Measurements from ENCODE around the gene RASA3.
"Not testable (repeated sequence)": the region's sequence is repeated elsewhere in the genome, so short reads cannot be mapped to it uniquely, and the experiment has no call there.

The RASA3 gene

GRCh38 chr13:114021464-114022308, 110.7 kb downstream of the RASA3 start:
- Histone ChIP-seq H3K9me3 (ENCODE audit: control extremely low read depth in 1 of 5, control insufficient read depth in 4 of 5, insufficient read depth in 2 of 5, low read depth in 1 of 5, low read length in 4 of 5) (no peaks in the 10 kb centered on the region), H3K27me3 (replicated peaks in 2 of 5; ENCODE audit: control insufficient read depth in 4 of 5, insufficient read depth in 5 of 5, low read length in 4 of 5) (no peaks in the 10 kb centered on the region), H3K36me3 (ENCODE audit: control insufficient read depth in 4 of 4, insufficient read depth in 4 of 4, low read length in 3 of 4) (peaks cover 3 to 83% (median 60%) of the 10 kb centered on the region in 4 experiments), H3K27ac (ENCODE audit: insufficient read depth in 1 of 2, low read depth in 1 of 2, low read length in 2 of 2, poor library complexity in 1 of 2, severe bottlenecking in 2 of 2) (no peak overlapping the region), H3K4me1 (ENCODE audit: control extremely low read depth in 1 of 4, control insufficient read depth in 4 of 4, insufficient read depth in 4 of 4, low read length in 3 of 4) (peaks cover 0 to 5% (median 0%) of the 10 kb centered on the region in 4 experiments), H3K4me3 (ENCODE audit: control insufficient read depth in 1 of 7, extremely low read depth in 1 of 7, insufficient read depth in 4 of 7, low read depth in 2 of 7, low read length in 6 of 7) (no peak overlapping the region)
- POLR2A ChIA-PET = interaction anchor here (0.6 kb wide), 1 partner anchor 10 kb away, joined by 5 read pairs; no protein-coding TSS in a partner anchor
- no peak for DNase-seq
- CTCF ChIA-PET = no interaction called here
- WGBS (ENCODE audit: insufficient coverage) = 95% methylated on average over 19 of the region's 25 CpGs

DNA sequence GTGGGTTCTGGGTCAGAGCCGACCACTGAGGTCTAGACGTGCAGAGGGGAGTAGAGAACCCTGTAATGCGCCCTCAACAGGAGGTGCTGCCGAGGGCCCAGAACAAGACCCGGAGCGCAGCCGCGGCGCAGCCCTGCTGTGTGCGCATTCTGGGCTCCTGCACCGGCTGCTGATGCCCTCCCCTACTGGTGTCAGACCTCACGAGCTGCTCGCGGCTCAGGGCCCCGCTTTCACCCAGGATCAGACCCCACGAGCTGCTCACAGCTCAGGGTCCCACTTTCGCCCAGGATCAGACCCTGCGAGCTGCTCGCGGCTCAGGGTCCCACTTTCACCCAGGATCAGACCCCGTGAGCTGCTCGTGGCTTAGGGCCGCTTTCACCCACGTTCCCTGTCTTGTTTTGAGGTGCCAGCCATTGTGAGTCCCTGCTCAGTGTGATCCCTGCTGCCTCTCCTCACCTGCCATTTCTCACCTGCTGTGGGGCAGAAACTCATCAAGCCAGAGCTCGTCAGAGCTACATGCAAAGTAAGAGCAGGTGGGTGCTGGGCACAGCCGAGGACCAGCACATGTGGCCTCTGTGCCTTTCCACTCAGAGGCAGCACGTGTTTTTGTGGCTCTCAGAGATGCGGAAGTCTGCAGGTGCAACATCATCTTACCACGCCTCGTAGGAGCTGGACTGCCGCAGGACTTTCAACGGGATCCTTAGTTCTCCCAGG, 111.5 kb downstream of the RASA3 start:
- Histone ChIP-seq H3K4me3 (ENCODE audit: control insufficient read depth in 1 of 7, extremely low read depth in 1 of 7, insufficient read depth in 4 of 7, low read depth in 2 of 7, low read length in 6 of 7) (no peak overlapping the region), H3K9me3 (ENCODE audit: control extremely low read depth in 1 of 5, control insufficient read depth in 4 of 5, insufficient read depth in 2 of 5, low read depth in 1 of 5, low read length in 4 of 5) (no peaks in the 10 kb centered on the region), H3K27ac (ENCODE audit: insufficient read depth in 1 of 2, low read depth in 1 of 2, low read length in 2 of 2, poor library complexity in 1 of 2, severe bottlenecking in 2 of 2) (no peak overlapping the region), H3K36me3 (ENCODE audit: control insufficient read depth in 4 of 4, insufficient read depth in 4 of 4, low read length in 3 of 4) (peaks cover 3 to 83% (median 61%) of the 10 kb centered on the region in 4 experiments), H3K4me1 (ENCODE audit: control extremely low read depth in 1 of 4, control insufficient read depth in 4 of 4, insufficient read depth in 4 of 4, low read length in 3 of 4) (peaks cover 0 to 3% (median 0%) of the 10 kb centered on the region in 4 experiments), H3K27me3 (replicated peaks in 2 of 5; ENCODE audit: control insufficient read depth in 4 of 5, insufficient read depth in 5 of 5, low read length in 4 of 5) (no peaks in the 10 kb centered on the region)
- 98% methylated on average over 31 of the region's 32 CpGs for WGBS (ENCODE audit: insufficient coverage)
- ChIA-PET CTCF (no interaction called here), POLR2A (interaction anchor here (0.6 kb wide), 1 partner anchor 9 kb away, joined by 5 read pairs; no protein-coding TSS in a partner anchor)
- no peak for DNase-seq

DNA sequence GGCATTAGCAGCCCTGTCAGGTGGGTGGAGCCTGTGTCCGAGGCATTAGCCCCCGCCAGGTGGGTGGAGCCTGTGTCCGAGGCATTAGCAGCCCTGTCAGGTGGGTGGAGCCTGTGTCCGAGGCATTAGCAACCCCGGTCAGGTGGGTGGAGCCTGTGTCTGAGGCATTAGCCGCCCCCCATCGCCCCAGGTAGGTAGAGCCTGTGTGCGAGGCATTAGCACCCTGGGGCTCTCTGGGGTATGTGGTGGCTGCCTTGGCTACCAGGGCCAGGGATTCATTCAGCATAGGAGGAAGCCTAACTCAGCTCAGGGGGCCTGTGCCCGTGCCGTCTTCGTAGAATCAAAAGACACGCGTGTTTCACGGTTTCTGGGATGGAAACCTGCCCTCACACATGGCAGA, 112.3 kb downstream of the RASA3 start:
- peaks cover 3 to 83% (median 65%) of the 10 kb centered on the region in 4 experiments for H3K36me3 ChIP-seq (ENCODE audit: control insufficient read depth in 4 of 4, insufficient read depth in 4 of 4, low read length in 3 of 4)
- CTCF ChIA-PET; H3K9me3 ChIP-seq (ENCODE audit: control extremely low read depth in 1 of 5, control insufficient read depth in 4 of 5, insufficient read depth in 2 of 5, low read depth in 1 of 5, low read length in 4 of 5); H3K27me3 ChIP-seq (replicated peaks in 2 of 5; ENCODE audit: control insufficient read depth in 4 of 5, insufficient read depth in 5 of 5, low read length in 4 of 5); H3K4me1 ChIP-seq (ENCODE audit: control extremely low read depth in 1 of 4, control insufficient read depth in 4 of 4, insufficient read depth in 4 of 4, low read length in 3 of 4); H3K27ac ChIP-seq (ENCODE audit: insufficient read depth in 1 of 2, low read depth in 1 of 2, low read length in 2 of 2, poor library complexity in 1 of 2, severe bottlenecking in 2 of 2); DNase-seq; H3K4me3 ChIP-seq (ENCODE audit: control insufficient read depth in 1 of 7, extremely low read depth in 1 of 7, insufficient read depth in 4 of 7, low read depth in 2 of 7, low read length in 6 of 7); POLR2A ChIA-PET: not testable (repeated sequence)
- WGBS (ENCODE audit: insufficient coverage) = 98% methylated on average over 12 of the region's 14 CpGs

DNA sequence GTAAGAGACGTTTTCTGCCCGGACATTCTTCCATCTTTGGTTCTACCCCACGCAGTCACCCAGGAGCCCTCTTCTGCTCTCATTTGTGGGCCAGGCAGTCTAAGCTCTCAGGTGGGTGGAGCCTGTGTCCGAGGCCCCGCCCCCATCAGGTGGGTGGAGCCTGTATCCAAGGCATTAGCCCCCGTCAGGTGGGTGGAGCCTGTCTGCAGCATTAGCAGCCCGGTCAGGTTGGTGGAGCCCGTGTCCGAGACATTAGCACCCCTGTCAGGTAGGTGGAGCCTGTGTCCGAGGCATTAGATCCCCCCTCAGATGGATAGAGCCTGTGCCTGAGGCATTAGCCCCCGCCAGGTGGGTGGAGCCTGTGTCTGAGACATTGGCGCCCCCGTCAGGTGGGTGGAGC, 113.1 kb downstream of the RASA3 start:
- WGBS (ENCODE audit: insufficient coverage) = 94% methylated on average over 12 of the region's 13 CpGs

GRCh38 chr13:114018461-114019055, 113.9 kb downstream of the RASA3 start:
- ChIA-PET CTCF (no interaction called here), POLR2A (no interaction called here)
- Histone ChIP-seq H3K4me3 (ENCODE audit: control insufficient read depth in 1 of 7, extremely low read depth in 1 of 7, insufficient read depth in 4 of 7, low read depth in 2 of 7, low read length in 6 of 7) (no peak overlapping the region), H3K36me3 (ENCODE audit: control insufficient read depth in 4 of 4, insufficient read depth in 4 of 4, low read length in 3 of 4) (peaks cover under 1 to 81% (median 64%) of the 10 kb centered on the region in 4 experiments), H3K4me1 (ENCODE audit: control extremely low read depth in 1 of 4, control insufficient read depth in 4 of 4, insufficient read depth in 4 of 4, low read length in 3 of 4) (no peaks in the 10 kb centered on the region), H3K27ac (ENCODE audit: insufficient read depth in 1 of 2, low read depth in 1 of 2, low read length in 2 of 2, poor library complexity in 1 of 2, severe bottlenecking in 2 of 2) (no peak overlapping the region), H3K27me3 (replicated peaks in 2 of 5; ENCODE audit: control insufficient read depth in 4 of 5, insufficient read depth in 5 of 5, low read length in 4 of 5) (no peaks in the 10 kb centered on the region), H3K9me3 (ENCODE audit: control extremely low read depth in 1 of 5, control insufficient read depth in 4 of 5, insufficient read depth in 2 of 5, low read depth in 1 of 5, low read length in 4 of 5) (no peaks in the 10 kb centered on the region)
- no peak for DNase-seq
- 97% methylated on average over 20 of the region's 20 CpGs for WGBS (ENCODE audit: insufficient coverage)

More for the DNA sequence above, 113.1 kb downstream of the RASA3 start:
- Histone ChIP-seq H3K9me3 (ENCODE audit: control extremely low read depth in 1 of 5, control insufficient read depth in 4 of 5, insufficient read depth in 2 of 5, low read depth in 1 of 5, low read length in 4 of 5) (no peaks in the 10 kb centered on the region), H3K36me3 (ENCODE audit: control insufficient read depth in 4 of 4, insufficient read depth in 4 of 4, low read length in 3 of 4) (peaks cover 3 to 85% (median 67%) of the 10 kb centered on the region in 4 experiments), H3K4me3 (ENCODE audit: control insufficient read depth in 1 of 7, extremely low read depth in 1 of 7, insufficient read depth in 4 of 7, low read depth in 2 of 7, low read length in 6 of 7) (no peak overlapping the region), H3K4me1 (ENCODE audit: control extremely low read depth in 1 of 4, control insufficient read depth in 4 of 4, insufficient read depth in 4 of 4, low read length in 3 of 4) (no peaks in the 10 kb centered on the region), H3K27ac (ENCODE audit: insufficient read depth in 1 of 2, low read depth in 1 of 2, low read length in 2 of 2, poor library complexity in 1 of 2, severe bottlenecking in 2 of 2) (no peak overlapping the region), H3K27me3 (replicated peaks in 2 of 5; ENCODE audit: control insufficient read depth in 4 of 5, insufficient read depth in 5 of 5, low read length in 4 of 5) (no peaks in the 10 kb centered on the region)
- ChIA-PET CTCF (no interaction called here), POLR2A (no interaction called here)
- DNase-seq = peak; percentile 10 to 30 (median 19)

- ChIA-PET CTCF (interaction anchor here (1.3 kb wide), 1 partner anchor 23 kb away, joined by 5 read pairs; no protein-coding TSS in a partner anchor), POLR2A (no interaction called here)
- Histone ChIP-seq H3K9me3 (ENCODE audit: control extremely low read depth in 1 of 5, control insufficient read depth in 4 of 5, insufficient read depth in 2 of 5, low read depth in 1 of 5, low read length in 4 of 5) (no peaks in the 10 kb centered on the region), H3K27me3 (replicated peaks in 2 of 5; ENCODE audit: control insufficient read depth in 4 of 5, insufficient read depth in 5 of 5, low read length in 4 of 5) (no peaks in the 10 kb centered on the region), H3K27ac (ENCODE audit: insufficient read depth in 1 of 2, low read depth in 1 of 2, low read length in 2 of 2, poor library complexity in 1 of 2, severe bottlenecking in 2 of 2) (no peak overlapping the region), H3K4me1 (ENCODE audit: control extremely low read depth in 1 of 4, control insufficient read depth in 4 of 4, insufficient read depth in 4 of 4, low read length in 3 of 4) (no peaks in the 10 kb centered on the region), H3K4me3 (ENCODE audit: control insufficient read depth in 1 of 7, extremely low read depth in 1 of 7, insufficient read depth in 4 of 7, low read depth in 2 of 7, low read length in 6 of 7) (no peak overlapping the region), H3K36me3 (ENCODE audit: control insufficient read depth in 4 of 4, insufficient read depth in 4 of 4, low read length in 3 of 4) (peaks cover 0 to 83% (median 63%) of the 10 kb centered on the region in 4 experiments)
- 85% methylated on average over 16 of the region's 23 CpGs for WGBS (ENCODE audit: insufficient coverage)
- no peak for DNase-seq
Observed at GRCh38 chr13:114017966-114018365, 114.5 kb downstream of the RASA3 start.
